ENCODE data around the gene TMEM272.

The TMEM272 gene
- 1.8 to 8.5 (median 4.7) reads per million in 4 donors for total RNA-seq

GRCh38 chr13:51844862-51845573, at the start of gene TMEM272:
Gene TMEM272, minus strand, starts transcription at chr13:51845177. Its CDS starts 6,647 bp downstream, at chr13:51838530.
- DNase-seq, result peak in 3 of 5 donors; percentile 25 to 42 (median 31)

- DNase-seq, result no peak
These were observed 49.3 kb upstream of the TMEM272 start for GRCh38 chr13:51894239-51894638.

GRCh38 chr13:51892657-51893056, 47.7 kb upstream of the TMEM272 start:
- DNase-seq, result no peak

GRCh38 chr13:51887468-51887867, 42.5 kb upstream of the TMEM272 start:
- DNase-seq, result no peak

- no peak for DNase-seq
These were observed 40.7 kb upstream of the TMEM272 start for GRCh38 chr13:51885651-51886050.

DNA sequence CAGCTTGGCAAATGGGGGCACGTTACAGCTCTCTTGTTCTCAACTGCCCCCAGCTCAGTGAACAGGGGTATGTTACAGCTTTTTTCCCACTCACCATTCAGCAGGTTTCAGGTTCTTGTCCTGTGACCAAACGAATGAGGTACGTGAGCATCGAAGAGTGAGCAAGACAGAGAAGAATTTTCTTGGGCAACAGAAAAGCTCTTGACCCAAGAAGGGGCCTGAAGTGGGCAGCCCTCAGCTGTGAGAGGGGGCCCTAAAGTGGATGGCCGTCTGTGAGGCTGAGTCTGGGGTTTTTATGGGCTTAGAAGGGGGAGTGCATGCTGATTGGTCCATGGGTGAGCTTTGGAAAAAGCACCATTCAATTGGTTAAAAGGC, 38.2 kb upstream of the TMEM272 start:
- no peak for DNase-seq

DNA sequence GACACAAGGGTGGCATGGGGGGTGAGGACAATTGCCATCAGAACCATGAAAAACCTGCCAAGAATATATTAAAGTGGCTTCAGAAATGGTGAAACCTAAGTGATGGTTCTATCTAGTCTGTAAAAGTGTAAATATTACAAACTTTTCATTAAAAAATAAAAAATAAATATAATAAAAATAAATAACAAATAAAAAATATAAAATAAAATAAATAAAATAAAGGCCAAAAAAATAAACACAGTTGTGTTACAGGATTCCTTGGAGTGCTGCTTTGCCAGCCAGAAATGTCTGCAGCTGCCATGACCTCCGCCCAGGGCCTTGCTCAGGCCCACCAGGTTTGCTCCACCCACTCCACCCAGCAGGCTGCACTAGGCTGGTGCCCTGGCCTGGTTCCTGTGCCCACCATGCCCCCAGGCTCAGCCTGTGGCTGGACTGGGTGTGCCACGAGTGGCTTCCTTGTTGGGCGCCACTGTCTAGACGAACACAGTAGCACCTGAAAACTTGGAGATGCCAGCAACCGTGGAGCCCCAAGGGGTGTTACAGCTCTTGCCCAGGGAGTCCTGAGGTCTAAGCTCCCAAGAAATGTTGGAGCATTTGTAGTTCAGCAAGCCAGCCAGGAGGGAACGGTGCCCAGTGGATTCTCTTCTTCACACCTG, 37.7 kb upstream of the TMEM272 start:
- DNase-seq, result no peak

DNA sequence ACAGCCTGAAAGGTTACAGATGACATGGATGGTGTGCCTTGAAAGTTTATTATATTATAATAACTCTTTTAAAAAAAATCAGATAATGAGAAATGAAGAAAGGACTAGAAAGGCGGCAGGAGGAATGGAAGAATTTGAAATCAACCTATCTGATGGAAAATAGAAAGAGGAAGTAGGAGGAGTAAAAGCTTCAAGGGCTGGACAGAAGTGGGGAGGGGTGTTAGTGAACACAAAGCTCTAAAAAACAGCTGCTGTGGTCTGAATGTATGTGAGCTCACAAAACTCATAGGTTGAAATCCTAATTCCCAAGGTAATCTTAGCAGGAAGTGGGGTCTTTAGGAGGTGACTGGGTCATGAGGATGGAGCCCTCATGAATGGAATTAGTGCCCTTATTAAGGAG, 36.3 kb upstream of the TMEM272 start:
- DNase-seq, result no peak

GRCh38 chr13:51879133-51879532, 34.2 kb upstream of the TMEM272 start:
- DNase-seq, result no peak

DNA sequence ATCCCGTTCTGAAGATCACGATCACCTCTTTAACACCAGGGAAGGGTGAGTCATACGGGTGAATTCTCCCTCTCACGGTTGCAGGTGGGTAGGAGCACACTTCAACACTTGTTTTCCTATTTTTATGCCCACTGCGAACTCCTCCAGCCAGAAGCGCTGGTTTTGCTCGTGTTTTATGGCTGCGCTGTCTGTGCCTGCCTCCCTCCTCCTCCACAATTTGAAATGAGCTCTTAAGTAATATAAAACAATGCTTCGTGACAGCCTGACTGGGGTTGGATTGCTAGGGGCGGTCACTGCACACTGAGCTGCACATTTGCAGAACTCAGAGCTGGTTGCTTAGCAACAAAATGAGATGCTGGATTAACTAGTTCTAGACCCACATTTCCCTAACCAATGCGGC, 29.7 kb upstream of the TMEM272 start:
- no peak for DNase-seq

- DNase-seq, result no peak
These were observed 28.9 kb upstream of the TMEM272 start for GRCh38 chr13:51873837-51874236.

DNA sequence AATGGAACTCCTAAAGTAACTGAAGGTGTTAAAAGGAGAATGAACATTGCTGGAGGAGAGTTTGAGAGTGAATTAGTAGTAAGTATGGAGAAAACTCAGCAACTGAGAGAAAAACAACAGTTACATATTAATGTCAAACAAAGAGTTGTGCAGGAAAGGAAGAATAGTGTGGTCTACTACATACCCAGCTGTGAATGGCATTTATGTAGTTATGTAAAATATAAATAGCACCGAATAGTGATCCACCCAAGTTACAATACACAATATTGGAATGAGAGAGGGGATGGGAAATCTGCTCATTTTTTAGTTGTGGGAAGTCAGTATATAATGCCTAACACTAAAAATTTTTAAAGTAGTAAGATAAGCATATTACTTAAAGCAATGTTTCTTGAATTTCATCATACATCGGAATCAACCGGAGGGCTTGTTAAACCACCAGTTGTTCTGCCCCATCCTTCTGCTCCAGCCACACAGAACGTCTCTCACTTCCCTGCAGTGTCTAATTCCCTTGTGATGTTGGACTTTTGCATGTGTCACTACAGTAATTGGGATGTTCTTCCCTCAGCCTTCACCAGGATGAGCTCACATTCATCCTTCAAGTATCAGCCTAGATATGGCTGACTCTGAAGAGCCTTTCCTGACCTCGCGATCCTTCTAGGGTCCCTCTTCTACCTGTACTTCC, 28.3 kb upstream of the TMEM272 start:
- DNase-seq, result no peak

GRCh38 chr13:51870616-51871015, 25.6 kb upstream of the TMEM272 start:
- DNase-seq, result no peak

GRCh38 chr13:51869916-51870315, 24.9 kb upstream of the TMEM272 start:
- DNase-seq, result no peak

- DNase-seq, result no peak
These were observed 22.1 kb upstream of the TMEM272 start for GRCh38 chr13:51867062-51867461.

- DNase-seq, result no peak
These were observed 20.9 kb upstream of the TMEM272 start for GRCh38 chr13:51865838-51866237.

- DNase-seq, result no peak
These were observed 18.0 kb upstream of the TMEM272 start for GRCh38 chr13:51862957-51863356.

DNA sequence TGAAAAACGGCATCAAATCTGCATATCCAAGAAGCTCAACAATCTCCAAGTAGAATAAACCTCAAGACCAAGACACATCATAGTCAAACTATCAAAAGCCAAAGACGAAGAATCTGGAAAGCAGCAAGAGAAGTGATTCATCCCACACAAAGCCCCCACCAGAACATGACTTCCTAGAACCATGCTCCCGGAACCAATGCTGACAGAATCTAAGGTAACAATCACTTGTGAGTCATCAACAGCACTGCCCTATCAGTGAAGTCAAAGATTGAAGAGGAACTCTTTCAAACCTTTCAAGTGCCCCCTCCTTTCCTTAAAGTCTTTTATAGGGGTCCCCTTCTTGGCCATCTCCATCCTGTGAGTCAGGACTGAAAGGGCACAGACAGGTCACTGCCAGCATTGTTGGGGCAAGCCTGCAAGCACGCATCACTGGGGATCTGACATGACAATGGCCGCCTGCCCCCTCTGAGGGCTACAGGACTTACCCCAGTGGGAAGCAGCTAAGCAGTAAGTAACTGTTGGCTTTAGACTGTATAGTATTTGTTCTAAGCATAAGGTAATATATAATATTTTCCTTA, 16.8 kb upstream of the TMEM272 start, which contains the start of gene CCDC70:
CCDC70 (plus strand) TSS at position 247 of the 578 bp plus-strand sequence. CDS start 3,443 bp downstream, outside the sequence.
- peak in 1 of 5 donors; percentile 38 for DNase-seq

DNA sequence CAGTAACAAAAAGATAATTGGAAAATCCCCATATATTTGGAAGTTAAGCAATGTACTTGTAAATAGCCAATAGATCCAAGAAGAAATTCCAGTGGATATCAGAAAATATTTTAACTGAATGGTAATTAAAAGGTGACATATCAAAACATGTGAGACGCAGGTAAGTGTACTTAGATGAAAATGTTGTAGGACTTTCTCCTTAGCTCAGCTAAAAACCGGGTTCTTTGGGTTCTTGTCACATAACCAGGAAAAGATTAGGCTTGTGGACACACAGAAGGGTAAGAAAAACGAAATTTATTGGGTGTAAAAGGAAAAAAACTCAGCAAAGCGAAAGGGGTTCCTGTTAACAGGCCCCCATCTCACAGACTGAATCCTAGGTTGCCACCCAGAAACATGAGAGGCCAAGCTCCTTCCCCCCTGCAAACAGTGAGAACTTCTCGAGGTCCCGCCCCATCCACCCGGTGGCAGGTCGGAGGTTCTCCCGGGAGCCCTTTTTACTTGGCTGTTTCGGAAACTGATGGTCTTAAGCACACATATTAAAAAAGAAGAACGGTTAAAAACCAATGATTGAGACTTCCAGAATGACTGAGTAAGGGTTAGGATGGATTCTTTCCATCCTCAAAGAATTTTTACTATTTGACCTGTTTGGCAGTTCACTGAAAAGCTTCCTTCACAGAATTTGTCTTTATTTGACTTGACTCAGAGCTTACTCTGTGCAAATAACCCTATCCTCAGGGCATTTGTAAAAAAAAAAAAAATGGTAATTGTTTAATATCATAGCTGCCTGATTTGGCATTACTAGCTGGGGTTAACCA, 13.7 kb upstream of the TMEM272 start:
- no peak for DNase-seq

- no peak for DNase-seq
These were observed 12.0 kb upstream of the TMEM272 start for GRCh38 chr13:51856998-51857397.

DNA sequence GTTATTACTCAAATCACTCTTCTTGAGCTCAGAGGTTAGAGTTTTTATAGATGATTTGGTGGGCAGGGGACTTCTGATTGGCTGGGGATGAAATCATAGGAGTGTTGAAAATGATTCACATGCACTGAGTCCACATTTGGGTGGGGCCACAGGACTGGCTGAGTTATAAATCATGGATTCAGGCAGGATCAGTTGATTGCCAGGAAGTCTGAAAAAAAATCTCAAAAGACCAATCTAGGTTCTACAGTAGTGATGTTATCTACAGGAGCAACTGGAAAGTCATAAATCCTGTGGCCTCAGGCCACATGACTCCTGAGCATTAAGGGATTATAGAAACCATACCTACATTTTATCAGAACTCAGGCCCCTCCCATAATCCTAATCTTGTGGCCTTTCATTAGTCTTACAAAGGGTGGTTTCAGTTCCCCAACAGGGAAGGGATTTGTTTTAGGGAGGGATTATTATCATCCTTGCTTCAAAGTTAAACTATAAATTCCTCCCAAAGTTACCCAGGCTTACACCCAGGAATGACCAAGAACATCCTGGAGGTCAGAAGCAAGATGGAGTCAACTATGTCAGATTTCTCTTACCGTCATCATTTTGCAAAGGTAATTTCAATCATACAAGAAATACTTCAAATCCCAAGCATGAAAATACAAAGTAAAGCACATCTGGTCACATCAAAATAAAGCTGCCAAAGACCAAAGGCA, 11.2 kb upstream of the TMEM272 start:
- no peak for DNase-seq

All from T-helper 1 cell (primary cell).